GM18520 (cell line): Measurements from ENCODE around the gene DNAL1.
A peak's percentile ranks its signal among the peaks of the same experiment; 100 is the strongest.
"Not testable (repeated sequence)": the region's sequence is repeated elsewhere in the genome, so short reads cannot be mapped to it uniquely, and the experiment has no call there.

Experiments used
- ATAC-seq: cut with Tn5 transposase; IDR thresholded peaks from one replicate; pipeline ENCODE4 v1.9.1; 2021; ENCODE audit not compliant: unreplicated experiment

Gene DNAL1

GRCh38 chr14:73644531-73645247 is at the start of gene DNAL1:
DNAL1 (plus strand) TSS chr14:73644986; CDS start chr14:73645040, 54 bp downstream.
- peak; percentile 90 for ATAC-seq

GRCh38 chr14:73599499-73599898 is 45.3 kb upstream of the DNAL1 start:
- ATAC-seq, result no peak

- no peak for ATAC-seq
Observed at GRCh38 chr14:73602994-73603393, 41.8 kb upstream of the DNAL1 start.

- no peak for ATAC-seq
Observed at GRCh38 chr14:73606271-73606670, 38.5 kb upstream of the DNAL1 start.

- no peak for ATAC-seq
Observed at GRCh38 chr14:73607241-73607640, 37.5 kb upstream of the DNAL1 start.

- ATAC-seq, result no peak
Observed at GRCh38 chr14:73610687-73611086, 34.1 kb upstream of the DNAL1 start.

GRCh38 chr14:73612339-73613045 is 32.3 kb upstream of the DNAL1 start, which contains the start of gene ACOT6:
ACOT6 (plus strand) TSS chr14:73612517; CDS start chr14:73612572, 55 bp downstream.
- peak; percentile 69 for ATAC-seq

- ATAC-seq, result no peak
Observed at GRCh38 chr14:73613046-73613383, 31.8 kb upstream of the DNAL1 start.

GRCh38 chr14:73613419-73613963 is 31.3 kb upstream of the DNAL1 start:
- ATAC-seq, result no peak

GRCh38 chr14:73616831-73617230 is 28.0 kb upstream of the DNAL1 start:
- ATAC-seq, result no peak

GRCh38 chr14:73619524-73619923 is 25.3 kb upstream of the DNAL1 start:
- no peak for ATAC-seq

GRCh38 chr14:73620268-73620667 is 24.5 kb upstream of the DNAL1 start:
- ATAC-seq, result no peak

GRCh38 chr14:73623504-73624054 is 21.2 kb upstream of the DNAL1 start:
- no peak for ATAC-seq

GRCh38 chr14:73625706-73626105 is 19.1 kb upstream of the DNAL1 start:
- ATAC-seq, result no peak

- ATAC-seq, result no peak
Observed at GRCh38 chr14:73627151-73627558, 17.6 kb upstream of the DNAL1 start.

- no peak for ATAC-seq
Observed at GRCh38 chr14:73630009-73630780, 14.6 kb upstream of the DNAL1 start.

- ATAC-seq, result no peak
Observed at GRCh38 chr14:73633116-73634010, 11.4 kb upstream of the DNAL1 start.

GRCh38 chr14:73634011-73634833 is 10.6 kb upstream of the DNAL1 start:
- no peak for ATAC-seq

- ATAC-seq, result not testable (repeated sequence)
Observed at GRCh38 chr14:73636355-73636754, 8.4 kb upstream of the DNAL1 start.
